GM18951 (cell line): ENCODE data around the gene DPAGT1.
A peak's percentile ranks its signal among the peaks of the same experiment; 100 is the strongest.
"Not testable (repeated sequence)": the region's sequence is repeated elsewhere in the genome, so short reads cannot be mapped to it uniquely, and the experiment has no call there.

Source experiments
- POLR2A ChIP-seq: IDR thresholded peaks from 4 replicates; pipeline ENCODE4 v1.6.1; 2011; ENCODE audit warnings: mild to moderate bottlenecking; ENCODE audit not compliant: insufficient read length, insufficient read depth; ENCODE audit errors: extremely low read depth
- in situ Hi-C: fragments of 300-500 bp; cut with MboI; formaldehyde crosslinking; loops from one replicate; pipeline ENCODE4 v1.12.0; 2022; ENCODE audit warnings: low sequenced_read_pairs, mixed read lengths, inconsistent platforms; ENCODE audit not compliant: unreplicated experiment

Gene DPAGT1

DNA sequence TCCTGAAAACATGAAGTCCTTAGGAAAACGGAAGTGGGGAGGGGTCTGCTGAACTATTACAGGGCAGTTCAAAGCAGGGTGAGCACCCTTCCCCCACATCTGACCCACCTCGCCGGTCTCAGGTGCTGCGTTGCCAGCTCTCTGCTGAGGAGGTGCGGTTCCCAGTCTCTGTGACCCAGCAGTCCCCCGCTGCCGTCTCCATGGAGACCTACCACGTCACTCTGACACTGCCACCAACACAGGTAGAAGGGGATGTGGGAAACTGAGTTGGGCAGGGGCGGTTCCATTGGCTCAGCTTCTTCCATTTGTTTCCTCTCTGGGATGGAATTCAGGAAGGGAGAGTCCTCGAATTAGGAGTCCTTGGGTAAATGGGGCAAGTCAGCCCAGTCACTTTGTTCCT, 8.8 kb upstream of the DPAGT1 start:
- in situ Hi-C loops = no loop called here

DNA sequence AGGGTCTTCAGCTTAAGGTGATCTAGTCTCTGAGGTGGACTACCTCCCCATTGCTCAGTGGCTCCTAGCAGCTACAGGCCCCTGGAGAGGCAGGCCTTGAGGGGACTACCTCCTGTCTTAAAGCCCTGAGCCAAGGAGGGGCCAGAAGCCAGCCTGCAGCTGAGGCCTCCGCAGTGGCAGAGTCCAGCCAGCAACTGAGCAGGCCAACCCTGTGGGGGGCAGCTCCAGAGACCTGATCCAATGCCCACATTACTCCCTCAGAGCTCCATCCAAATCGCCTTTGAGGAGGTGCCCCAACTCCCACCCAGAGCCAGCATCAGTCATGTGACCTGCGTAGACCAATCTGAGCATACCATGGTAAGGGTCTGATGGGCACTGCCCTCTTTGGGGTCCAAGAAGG, 8.2 kb upstream of the DPAGT1 start:
- in situ Hi-C loops = no loop called here
- no peak for TF ChIP-seq POLR2A

More for the DNA sequence above, 8.8 kb upstream of the DPAGT1 start:
- no peak for TF ChIP-seq POLR2A

DNA sequence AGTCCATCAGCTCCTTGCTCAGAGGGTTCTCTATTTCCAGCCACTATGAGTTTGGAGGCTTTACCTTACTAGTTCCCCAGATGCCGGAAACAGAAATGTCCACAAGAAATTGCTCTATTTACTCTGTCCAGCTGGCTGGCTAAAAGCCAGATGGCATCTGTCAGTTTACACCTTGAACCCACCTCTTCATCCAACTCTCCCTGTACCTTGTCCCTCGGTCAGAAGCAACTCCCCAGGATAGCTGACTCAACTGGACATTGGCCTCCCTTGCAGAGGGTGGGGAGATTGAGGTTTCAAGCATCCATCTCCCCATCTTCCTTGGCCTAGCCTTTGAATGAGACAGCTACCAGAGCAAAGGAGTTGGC, 7.2 kb upstream of the DPAGT1 start:
- in situ Hi-C loops = no loop called here
- TF ChIP-seq POLR2A = no peak

GRCh38 chr11:119108146-119108856, 6.6 kb upstream of the DPAGT1 start:
- TF ChIP-seq POLR2A = no peak
- in situ Hi-C loops = no loop called here

DNA sequence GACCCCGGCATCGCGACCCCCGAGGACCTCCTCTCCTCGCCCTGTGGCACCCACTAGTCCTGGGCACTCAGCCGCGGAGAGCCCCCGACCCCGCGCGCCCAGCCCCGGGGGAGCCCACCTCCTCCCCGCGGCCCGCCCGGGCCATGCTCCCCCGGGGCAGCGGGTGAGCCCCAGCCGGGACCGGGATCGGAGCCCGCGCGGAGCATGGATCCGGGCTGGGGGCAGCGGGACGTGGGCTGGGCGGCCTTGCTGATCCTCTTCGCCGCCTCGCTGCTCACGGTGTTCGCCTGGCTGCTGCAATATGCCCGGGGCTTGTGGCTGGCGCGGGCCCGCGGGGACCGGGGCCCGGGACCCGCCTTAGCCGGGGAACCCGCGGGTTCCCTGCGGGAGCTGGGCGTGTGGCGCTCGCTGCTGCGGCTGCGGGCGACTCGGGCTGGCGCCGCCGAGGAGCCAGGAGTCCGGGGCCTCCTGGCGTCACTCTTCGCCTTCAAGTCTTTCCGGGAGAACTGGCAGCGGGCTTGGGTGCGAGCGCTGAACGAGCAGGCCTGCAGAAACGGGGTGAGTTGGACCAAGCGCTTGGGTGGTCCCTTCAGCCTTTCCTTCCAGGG, 6.0 kb upstream of the DPAGT1 start:
- no peak for TF ChIP-seq POLR2A
- in situ Hi-C loops = no loop called here

- in situ Hi-C loops = no loop called here
- peak; percentile 72 for TF ChIP-seq POLR2A
Measured at GRCh38 chr11:119106564-119107537, 5.2 kb upstream of the DPAGT1 start, which contains the start of gene C2CD2L. C2CD2L (plus strand) TSS chr11:119107344; CDS start chr11:119107742, 398 bp downstream.

DNA sequence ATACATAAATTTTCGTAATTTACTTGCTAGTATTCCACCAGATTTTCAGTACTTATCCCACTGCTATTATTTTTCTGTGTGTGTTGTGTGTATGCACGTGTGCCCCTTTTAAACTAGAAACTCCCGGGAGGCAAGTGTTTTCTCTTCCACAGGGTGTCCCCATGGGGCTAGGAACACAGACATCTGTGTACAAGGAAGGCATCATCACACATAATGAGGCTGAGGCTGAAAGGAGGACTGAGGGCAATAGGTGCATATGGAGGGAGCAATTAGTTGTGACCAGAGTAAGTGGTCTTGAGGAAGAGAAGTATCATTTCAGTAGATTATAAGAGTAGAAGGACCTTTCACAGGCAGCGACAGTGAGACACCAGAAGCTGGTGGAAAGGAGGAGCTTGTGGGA, 2.1 kb upstream of the DPAGT1 start:
- in situ Hi-C loops = no loop called here
- TF ChIP-seq POLR2A = no peak

DNA sequence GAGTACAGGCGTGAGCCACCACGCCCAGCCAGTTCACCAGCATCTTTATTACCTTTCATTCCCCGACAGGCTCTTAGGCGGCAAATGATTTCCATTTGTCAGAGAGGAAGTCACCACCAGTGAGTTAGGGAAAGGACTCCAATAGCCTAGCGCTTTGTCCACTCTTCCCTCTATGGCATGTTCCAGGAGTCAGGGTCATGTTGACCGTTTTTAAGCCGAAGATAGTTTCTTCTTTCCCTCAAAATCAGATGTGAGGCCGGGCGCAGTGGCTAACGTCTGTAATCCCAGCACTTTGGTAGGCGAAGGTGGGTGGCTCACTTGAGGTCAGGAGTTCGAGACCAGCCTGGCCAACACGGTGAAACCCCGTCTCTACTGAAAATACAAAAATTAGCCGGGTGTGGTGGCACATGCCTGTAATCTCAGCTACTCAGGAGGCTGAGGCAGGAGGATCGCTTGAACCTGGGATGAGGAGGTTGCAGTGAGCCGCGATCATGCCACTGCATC, 1.6 kb upstream of the DPAGT1 start:
- in situ Hi-C loops = not testable (repeated sequence)

DNA sequence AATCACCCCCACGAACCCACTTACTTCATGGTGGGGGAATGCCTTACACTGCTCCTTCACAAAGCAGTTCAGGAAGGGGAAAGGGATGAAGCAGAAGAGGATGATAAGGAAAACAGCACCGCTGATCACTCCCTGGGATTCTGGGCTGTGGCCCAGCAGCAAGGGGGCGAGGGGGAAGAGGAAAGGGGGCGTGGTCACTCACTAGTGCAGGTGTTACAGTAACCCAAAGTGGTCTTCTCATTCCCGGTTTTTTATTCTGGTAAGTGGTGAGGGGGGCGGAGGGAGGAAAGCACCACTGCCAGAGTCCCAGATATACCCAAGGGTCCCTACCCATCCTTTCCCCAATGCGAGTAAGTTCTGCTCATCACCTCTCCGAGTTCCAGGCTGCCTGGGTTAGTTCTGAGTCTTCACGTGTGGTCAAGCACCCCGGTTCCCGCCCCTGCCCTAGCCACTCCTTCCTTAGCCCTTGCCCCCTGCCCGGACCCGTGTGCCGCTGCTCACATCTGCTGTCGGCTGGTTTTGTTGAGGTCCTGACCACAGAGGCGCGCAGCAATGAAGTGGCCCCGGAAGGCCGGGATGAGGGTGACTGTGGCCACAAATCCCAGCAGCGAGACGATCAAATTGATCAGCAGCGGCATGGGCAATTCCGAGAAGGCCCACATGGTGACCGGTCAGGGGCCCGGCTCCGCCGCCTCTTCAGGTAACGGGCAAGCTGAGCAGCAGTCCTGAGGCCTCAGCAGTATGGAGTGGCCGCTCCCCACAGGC, 477 bp downstream of the DPAGT1 start:
- peak; percentile 51 for TF ChIP-seq POLR2A
- in situ Hi-C loops = no loop called here

DNA sequence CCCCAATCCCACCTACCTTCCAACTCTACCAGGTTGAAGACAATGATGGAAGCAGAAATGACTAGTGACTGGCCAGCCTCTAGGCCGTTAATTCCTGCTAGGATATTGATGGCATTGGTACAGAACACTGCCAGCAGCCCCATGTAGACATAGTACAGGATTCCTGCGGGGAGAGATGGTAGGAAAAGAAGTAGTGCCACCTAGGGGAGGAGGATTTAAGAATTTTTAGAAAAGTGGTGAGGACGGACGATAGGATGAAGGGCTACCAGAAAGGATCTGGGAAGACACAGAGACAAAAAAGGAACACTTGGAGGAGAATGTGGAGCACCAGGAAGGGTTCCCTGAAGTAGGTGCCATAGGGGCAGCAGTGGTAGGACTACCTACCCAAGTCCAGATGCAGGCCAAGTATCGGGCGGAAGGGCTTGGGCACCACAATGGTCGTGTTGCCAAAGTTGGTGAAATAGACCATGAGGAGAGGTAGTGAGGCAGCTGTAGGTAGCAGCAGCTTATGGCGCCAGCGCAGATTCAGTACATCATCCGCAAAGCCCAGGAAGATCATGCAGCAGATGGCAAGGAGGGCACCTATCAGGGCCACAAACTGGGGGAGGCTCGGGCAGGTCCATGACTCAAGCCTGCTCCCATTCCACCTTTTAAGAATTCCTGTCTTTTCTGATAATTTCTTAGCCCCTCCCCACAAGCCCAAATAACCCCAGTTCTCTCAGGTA, 1.2 kb downstream of the DPAGT1 start:
- in situ Hi-C loops = no loop called here
- no peak for TF ChIP-seq POLR2A

GRCh38 chr11:119099711-119100110, 1.9 kb downstream of the DPAGT1 start:
- TF ChIP-seq POLR2A = no peak
- in situ Hi-C loops = no loop called here
